H1 (cell line): Measurements from ENCODE around the gene ZNF282. TPM values are rescaled to one million over a fixed set of nuclear protein-coding genes. Genes with fewer than 3 reads are reported as not detected.

Experiments used
- CTCF ChIA-PET: fragments of 300-600 bp; sonication (Branson Sonifier 250); formaldehyde crosslinking; loops from one replicate; lab custom pipeline; 2021; ENCODE audit not compliant: partially characterized antibody; lab: Charles Lee
- POLR2A ChIA-PET: fragments of 300-600 bp; sonication (Branson Sonifier 250); formaldehyde crosslinking; loops from one replicate; lab custom pipeline; 2021; ENCODE audit warnings: inconsistent platforms; ENCODE audit not compliant: partially characterized antibody; lab: Charles Lee
- DNase-seq, 2 experiments: peaks; one replicate each; pipeline versions ENCODE4 v3.0.0 to v3.0.0-alpha.2; 2010 to 2022; ENCODE audit warnings: low spot score in 2 of 2, low read depth in 1 of 2, mixed read lengths in 1 of 2
- FAIRE-seq: peaks from 2 replicates; lab custom pipeline; 2011; peaks lifted over from hg19 to GRCh38; lab: Jason Lieb, UNC
- H2AFZ ChIP-seq: 2 replicates; pipeline ENCODE4 v1.8.1; 2012; ENCODE audit warnings: low read length, inconsistent platforms
- H2AK5ac ChIP-seq: 2 replicates; pipeline ENCODE4 v1.6.1; 2013; ENCODE audit warnings: low read depth, low read length
- H2BK120ac ChIP-seq: replicated peaks from 2 replicates; pipeline ENCODE3; 2013; ENCODE audit warnings: low read depth, low read length, inconsistent platforms
- H2BK12ac ChIP-seq: 2 replicates; pipeline ENCODE4 v1.6.1; 2013; ENCODE audit warnings: low read depth, low read length
- H2BK15ac ChIP-seq: 2 replicates; pipeline ENCODE4 v1.6.1; 2013; ENCODE audit warnings: low read length
- H2BK20ac ChIP-seq: 2 replicates; pipeline ENCODE4 v1.6.1; 2013; ENCODE audit warnings: low read length
- H2BK5ac ChIP-seq: 2 replicates; pipeline ENCODE4 v1.6.1; 2013; ENCODE audit warnings: low read depth, low read length
- H3K14ac ChIP-seq: 2 replicates; pipeline ENCODE4 v1.6.1; 2013; ENCODE audit warnings: inconsistent platforms; ENCODE audit not compliant: insufficient read length
- H3K18ac ChIP-seq: 2 replicates; pipeline ENCODE4 v1.6.1; 2013; ENCODE audit warnings: low read length; ENCODE audit errors: extremely low read depth
- H3K23ac ChIP-seq: 2 replicates; pipeline ENCODE4 v1.6.1; 2013; ENCODE audit warnings: inconsistent platforms; ENCODE audit not compliant: insufficient read length
- H3K23me2 ChIP-seq: 2 replicates; pipeline ENCODE4 v1.6.1; 2013; ENCODE audit warnings: low read depth, low read length
- H3K27ac ChIP-seq: 2 replicates; pipeline ENCODE4 v1.6.1; 2011; ENCODE audit warnings: low read depth, low read length, inconsistent platforms
- H3K27me3 ChIP-seq, 4 experiments: replicated peaks in 1 of 4; 1 replicate in 1 of 4; 2 replicates in 3 of 4; pipeline versions ENCODE4 v1.6.1 to v1.8.1; 2011 to 2013; ENCODE audit warnings: low read length in 3 of 4, mild to moderate bottlenecking in 3 of 4, inconsistent platforms in 2 of 4, mixed read lengths in 2 of 4, moderate library complexity in 1 of 4; ENCODE audit not compliant: control insufficient read depth in 3 of 4, insufficient read depth in 3 of 4; ENCODE audit errors: extremely low read depth in 1 of 4
- H3K36me3 ChIP-seq, 4 experiments: 2 replicates each; pipeline versions ENCODE4 v1.6.1 to v1.8.1; 2011 to 2013; ENCODE audit warnings: mild to moderate bottlenecking in 4 of 4, low read length in 3 of 4, moderate library complexity in 2 of 4, control low read depth in 1 of 4, inconsistent platforms in 1 of 4; ENCODE audit not compliant: insufficient read depth in 4 of 4, control insufficient read depth in 2 of 4
- H3K4ac ChIP-seq: replicated peaks from 2 replicates; pipeline ENCODE3; 2013; ENCODE audit warnings: low read length, low read depth, mixed read lengths, inconsistent platforms; ENCODE audit not compliant: insufficient read length
- H3K4me1 ChIP-seq, 4 experiments: replicated peaks in 1 of 4; 1 replicate in 1 of 4; 2 replicates in 3 of 4; pipeline versions ENCODE4 v1.6.1 to v1.8.1; 2011 to 2013; ENCODE audit warnings: low read length in 3 of 4, inconsistent platforms in 2 of 4, mixed read lengths in 1 of 4; ENCODE audit not compliant: insufficient read depth in 4 of 4, control insufficient read depth in 3 of 4
- H3K4me2 ChIP-seq, 2 experiments: 2 replicates each; pipeline versions ENCODE4 v1.6.1 to v1.8.1; 2011 to 2013; ENCODE audit warnings: low read depth in 2 of 2, low read length in 2 of 2, control low read depth in 1 of 2, inconsistent platforms in 1 of 2, mild to moderate bottlenecking in 1 of 2; ENCODE audit not compliant: insufficient read depth in 1 of 2
- H3K4me3 ChIP-seq, 4 experiments: fragments of 200-600, 300-600 bp in 1 of 4; sonication (generic), shearing (Covaris generic), sonication (Bioruptor Twin) in 1 of 4; 2 replicates each; pipeline versions ENCODE4 v1.5.1 to v1.8.1; 2011 to 2016; ENCODE audit warnings: low read length in 4 of 4, low read depth in 3 of 4, control low read depth in 2 of 4, inconsistent platforms in 2 of 4, mild to moderate bottlenecking in 2 of 4, mixed read lengths in 1 of 4, moderate library complexity in 1 of 4; ENCODE audit not compliant: insufficient read depth in 2 of 4; ENCODE audit errors: extremely low read depth in 1 of 4
- H3K56ac ChIP-seq: replicated peaks from 2 replicates; pipeline ENCODE3; 2013; ENCODE audit warnings: low read depth, mild to moderate bottlenecking, mixed read lengths, low read length, inconsistent platforms; ENCODE audit not compliant: insufficient read length
- H3K79me1 ChIP-seq: 2 replicates; pipeline ENCODE4 v1.6.1; 2013; ENCODE audit warnings: low read depth, low read length, control low read depth
- H3K79me2 ChIP-seq, 2 experiments: 2 replicates each; pipeline versions ENCODE4 v1.6.1 to v1.8.1; 2012 to 2013; ENCODE audit warnings: low read length in 2 of 2, mild to moderate bottlenecking in 2 of 2, inconsistent platforms in 1 of 2; ENCODE audit not compliant: insufficient read depth in 2 of 2, control insufficient read depth in 1 of 2
- H3K9ac ChIP-seq, 4 experiments: replicated peaks in 1 of 4; 1 replicate in 1 of 4; 2 replicates in 3 of 4; pipeline versions ENCODE4 v1.6.1 to v1.8.1; 2011 to 2013; ENCODE audit warnings: low read depth in 3 of 4, low read length in 3 of 4, control low read depth in 2 of 4, mild to moderate bottlenecking in 2 of 4, moderate library complexity in 2 of 4, inconsistent platforms in 1 of 4; ENCODE audit errors: extremely low read depth in 1 of 4
- H3K9me3 ChIP-seq, 2 experiments: 2 replicates each; pipeline versions ENCODE4 v1.6.1 to v1.8.1; 2012 to 2013; ENCODE audit warnings: mild to moderate bottlenecking in 2 of 2, moderate library complexity in 2 of 2, control low read depth in 1 of 2, inconsistent platforms in 1 of 2, low read depth in 1 of 2, low read length in 1 of 2, mixed read lengths in 1 of 2; ENCODE audit not compliant: insufficient read depth in 2 of 2
- H4K20me1 ChIP-seq, 2 experiments: replicated peaks in 1 of 2; 2 replicates each; pipeline versions ENCODE3 to v1.8.1; 2011 to 2013; ENCODE audit warnings: inconsistent platforms in 2 of 2, low read length in 2 of 2, mild to moderate bottlenecking in 1 of 2; ENCODE audit not compliant: insufficient read depth in 2 of 2, control insufficient read depth in 1 of 2
- H4K5ac ChIP-seq: 2 replicates; pipeline ENCODE4 v1.6.1; 2013; ENCODE audit warnings: low read length, low read depth, mixed read lengths, inconsistent platforms; ENCODE audit not compliant: insufficient read length
- H4K8ac ChIP-seq: 2 replicates; pipeline ENCODE4 v1.8.0; 2013; ENCODE audit warnings: mild to moderate bottlenecking, moderate library complexity, low read length, inconsistent platforms; ENCODE audit not compliant: insufficient read depth; ENCODE audit errors: extremely low read depth
- H4K91ac ChIP-seq: replicated peaks from 2 replicates; pipeline ENCODE3; 2013; ENCODE audit warnings: low read length, mixed read lengths, inconsistent platforms; ENCODE audit not compliant: insufficient read length
- NRF1 ChIP-seq: IDR thresholded peaks from 2 replicates; pipeline ENCODE4 v1.6.1; 2011; ENCODE audit warnings: mild to moderate bottlenecking, low read depth, low read length, improper control_type of control experiment
- RXRA ChIP-seq: IDR thresholded peaks from 2 replicates; pipeline ENCODE4 v1.6.1; 2011; ENCODE audit warnings: low read depth, mild to moderate bottlenecking, low read length, moderate library complexity; ENCODE audit not compliant: insufficient read depth
- SUZ12 ChIP-seq: fragments of 200-600 bp; sonication (generic); IDR thresholded peaks from 2 replicates; pipeline ENCODE4 v1.6.1; 2012; ENCODE audit warnings: mild to moderate bottlenecking, inconsistent platforms, low read length, moderate library complexity, mixed read lengths
- WGBS, 2 experiments: shearing (Covaris generic) in 1 of 2; methylation state at CpG; one replicate each; pipeline versions ENCODE4 v1.1.6 to v1.1.7; 2013 to 2015; ENCODE audit warnings: low lambda C conversion rate in 2 of 2, mixed read lengths in 2 of 2, inconsistent platforms in 1 of 2, low coverage in 1 of 2, missing lambda C conversion rate in 1 of 2; ENCODE audit not compliant: insufficient replicate concordance in 2 of 2, insufficient coverage in 1 of 2, insufficient read length in 1 of 2; ENCODE audit errors: extremely low coverage in 1 of 2, missing lambda C conversion rate in 1 of 2; 5-methylcytosine and 5-hydroxymethylcytosine counted together
- polyA plus RNA-seq, 7 experiments: library from polyadenylated mRNA; depleted of rRNA in 3 of 7; stranded (reverse) in 5 of 7; unstranded in 2 of 7; fragments of >200 nt in 5 of 7; fragments of 200-250 nt in 2 of 7; gene quantifications; 1 replicate in 5 of 7; 2 replicates in 1 of 7; 4 replicates in 1 of 7; pipeline versions ENCODE4 v1.2.1 to v1.2.3, GENCODE V29; 2011 to 2013; ENCODE audit warnings: missing spikeins in 2 of 7, mixed read lengths in 2 of 7
- total RNA-seq: library from RNA; stranded (reverse); fragmentation: NEBNext Ultra II Directional; extraction: Animal tissue kit (Norgen Biotek cat#: 25700); gene quantifications from 2 replicates; pipeline ENCODE4 v1.2.1, GENCODE V29; 2021

The ZNF282 gene
- total and polyA plus RNA-seq, 2 of the 8 experiments (the other 6 are each of a cell fraction or from before 2014, with no cell fraction given), result 16.9 to 36.3 TPM

- no peak for FAIRE-seq
- Histone ChIP-seq H3K4me1 (peaks cover 0 to 5% (median 4%) of the 10 kb centered on the region in 4 experiments; a peak in 5 of 7 replicates), H3K27me3 (no peaks in the 10 kb centered on the region), H3K56ac (no peak overlapping the region), H3K36me3 (peaks cover 26 to 45% (median 37%) of the 10 kb centered on the region in 4 experiments), H3K23me2 (peaks cover 5% of the 10 kb centered on the region; the same call in 1 of the 2 replicates), H3K79me1 (peaks cover 12% of the 10 kb centered on the region), H3K9me3 (no peaks in the 10 kb centered on the region), H4K8ac (peak overlapping the region; percentile 31; the same call in 1 of the 2 replicates), H3K14ac (no peak overlapping the region), H3K4ac (no peak overlapping the region), H4K91ac (no peak overlapping the region), H3K9ac (no peak overlapping the region), H2AK5ac (no peak overlapping the region), H2BK12ac (no peak overlapping the region), H4K20me1 (peaks cover 2 to 7% of the 10 kb centered on the region in 2 experiments), H2AFZ (no peak overlapping the region), H2BK15ac (no peak overlapping the region), H2BK120ac (no peak overlapping the region), H3K23ac (no peak overlapping the region), H4K5ac (no peak overlapping the region), H3K79me2 (peaks cover 3 to 34% of the 10 kb centered on the region in 2 experiments; a peak in 3 of 4 replicates), H2BK20ac (no peak overlapping the region), H3K4me2 (no peak overlapping the region; a peak in 1 of 4 replicates), H3K27ac (no peak overlapping the region), H3K18ac (no peak overlapping the region), H3K4me3 (no peak overlapping the region), H2BK5ac (no peak overlapping the region)
- CTCF ChIA-PET, result interaction anchor here (0.6 kb wide), 1 partner anchor 1455 kb away, joined by 4 read pairs; no protein-coding TSS in a partner anchor
- POLR2A ChIA-PET, result interaction anchor here (0.6 to 7.8 kb wide), 5 partner anchors 12 to 577 kb away, joined by 3 to 82 read pairs (median 3); no protein-coding TSS in a partner anchor
- no peak for DNase-seq
- WGBS, 2 experiments, result 89% methylated on average over 22 of the region's 22 CpGs; no CpG with 5 or more reads in 1 of the 2 experiments
- TF ChIP-seq RXRA, result no peak
- TF ChIP-seq SUZ12, result no peak
- no peak for TF ChIP-seq NRF1
These were observed 2.9 kb downstream of the ZNF282 start for GRCh38 chr7:149198161-149198816.
